ENCODE results near the gene EPHA3. TPM values are rescaled to one million over a fixed set of nuclear protein-coding genes. Genes with fewer than 3 reads are reported as not detected.
A peak's percentile ranks its signal among the peaks of the same experiment; 100 is the strongest.

EPHA3 gene
- total and polyA plus RNA-seq, 2 of the 4 experiments (the other 2 are of a cell fraction), result 0.10 to 0.18 TPM

DNA sequence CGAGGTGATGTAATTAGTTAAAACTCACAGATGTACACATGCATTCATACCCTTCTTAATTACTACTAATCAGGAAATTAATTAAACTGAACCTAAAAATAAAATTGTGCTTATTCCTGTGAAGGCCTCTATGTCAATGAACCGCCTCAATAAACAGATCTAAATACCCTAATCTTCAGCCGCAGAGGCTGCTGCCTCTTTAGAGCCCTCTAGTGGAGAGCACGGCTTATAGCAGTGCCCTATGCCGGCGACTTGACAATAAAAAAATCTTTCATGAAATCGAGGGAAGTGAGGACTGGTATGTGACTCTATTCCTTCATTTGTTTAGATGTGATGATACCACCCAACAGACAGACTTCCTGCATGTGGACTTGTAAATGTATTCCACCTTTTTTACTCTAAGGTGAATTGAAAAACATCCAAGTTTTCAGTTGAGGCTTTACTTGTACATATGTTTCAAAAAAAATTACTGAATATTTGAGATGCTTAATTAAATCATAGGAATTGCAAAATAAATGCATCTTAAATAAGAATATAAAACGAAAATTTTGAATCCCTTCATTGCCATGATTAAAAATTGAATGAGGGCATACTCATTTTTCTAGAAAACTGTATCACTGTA lies 8.3 kb upstream of the EPHA3 start:
- H3K4me1 ChIP-seq (ENCODE audit: control insufficient read depth, insufficient read depth, low read length), result no peaks in the 10 kb centered on the region

More for the DNA sequence above, 8.3 kb upstream of the EPHA3 start:
- Histone ChIP-seq H3K79me1 (ENCODE audit: low read depth in 1 of 2, low read length in 2 of 2) (no peaks in the 10 kb centered on the region), H2AFZ (replicated peaks; ENCODE audit: low read length, poor library complexity) (no peak overlapping the region), H3K23ac (ENCODE audit: low read depth, low read length) (no peak overlapping the region), H4K8ac (ENCODE audit: low read depth in 2 of 2, low read length in 2 of 2) (no peak overlapping the region), H3K36me3 (ENCODE audit: control insufficient read depth, insufficient read depth, low read length) (no peaks in the 10 kb centered on the region), H3K14ac (replicated peaks; ENCODE audit: low read depth, low read length) (no peak overlapping the region), H4K5ac (ENCODE audit: low read depth, low read length) (no peak overlapping the region), H3K27ac (ENCODE audit: insufficient read depth, low read length) (no peak overlapping the region), H2AK5ac (ENCODE audit: low read depth, low read length) (no peak overlapping the region), H3K27me3 (ENCODE audit: control insufficient read depth, insufficient read depth, low read length) (no peaks in the 10 kb centered on the region; the same call in 1 of the 2 replicates), H2BK5ac (ENCODE audit: low read depth, low read length, poor library complexity, severe bottlenecking) (no peak overlapping the region), H2BK120ac (ENCODE audit: low read depth, low read length) (no peak overlapping the region), H3K4me2 (ENCODE audit: low read depth, low read length) (no peak overlapping the region), H3K9ac (ENCODE audit: low read depth, low read length) (no peak overlapping the region), H3K9me3 (ENCODE audit: control insufficient read depth, insufficient read depth, low read length) (no peaks in the 10 kb centered on the region), H3K56ac (ENCODE audit: extremely low read depth, insufficient read depth, low read length) (no peak overlapping the region), H4K91ac (ENCODE audit: insufficient read depth, low read depth, low read length) (no peak overlapping the region), H3K18ac (ENCODE audit: low read depth, low read length) (no peak overlapping the region), H3K4me3 (ENCODE audit: insufficient read depth, low read depth, low read length) (no peak overlapping the region), H2BK20ac (ENCODE audit: low read depth, low read length) (no peak overlapping the region), H2BK15ac (ENCODE audit: low read depth, low read length) (no peak overlapping the region), H4K20me1 (ENCODE audit: insufficient read depth, low read length) (no peaks in the 10 kb centered on the region), H3K9me1 (ENCODE audit: insufficient read depth, low read length) (no peaks in the 10 kb centered on the region), H3K4ac (ENCODE audit: low read depth, low read length) (no peak overlapping the region), H2AK9ac (replicated peaks; ENCODE audit: low read depth, low read length, poor library complexity) (no peak overlapping the region)
- intact Hi-C loops (cut with micrococcal nuclease), result loop anchor here (1.0 to 10.0 kb wide), 5 partner anchors 257 to 897 kb away; no protein-coding TSS in a partner anchor
- ATAC-seq (ENCODE audit: low read depth) (peak; percentile 96), DNase-seq (peak; percentile 56)
- in situ Hi-C loops (cut with MboI; ENCODE audit: low sequenced_read_pairs), result loop anchor here (10.0 kb wide), 1 partner anchor 894 kb away; no protein-coding TSS in a partner anchor
- no TSS peak for BruUV-seq (replicated peaks)
- TF ChIP-seq, protein P1, sequence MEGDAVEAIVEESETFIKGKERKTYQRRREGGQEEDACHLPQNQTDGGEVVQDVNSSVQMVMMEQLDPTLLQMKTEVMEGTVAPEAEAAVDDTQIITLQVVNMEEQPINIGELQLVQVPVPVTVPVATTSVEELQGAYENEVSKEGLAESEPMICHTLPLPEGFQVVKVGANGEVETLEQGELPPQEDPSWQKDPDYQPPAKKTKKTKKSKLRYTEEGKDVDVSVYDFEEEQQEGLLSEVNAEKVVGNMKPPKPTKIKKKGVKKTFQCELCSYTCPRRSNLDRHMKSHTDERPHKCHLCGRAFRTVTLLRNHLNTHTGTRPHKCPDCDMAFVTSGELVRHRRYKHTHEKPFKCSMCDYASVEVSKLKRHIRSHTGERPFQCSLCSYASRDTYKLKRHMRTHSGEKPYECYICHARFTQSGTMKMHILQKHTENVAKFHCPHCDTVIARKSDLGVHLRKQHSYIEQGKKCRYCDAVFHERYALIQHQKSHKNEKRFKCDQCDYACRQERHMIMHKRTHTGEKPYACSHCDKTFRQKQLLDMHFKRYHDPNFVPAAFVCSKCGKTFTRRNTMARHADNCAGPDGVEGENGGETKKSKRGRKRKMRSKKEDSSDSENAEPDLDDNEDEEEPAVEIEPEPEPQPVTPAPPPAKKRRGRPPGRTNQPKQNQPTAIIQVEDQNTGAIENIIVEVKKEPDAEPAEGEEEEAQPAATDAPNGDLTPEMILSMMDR (conservative IDR thresholded peaks at IDR 0.05; ENCODE audit: low read depth, low read length), result peak; percentile 90
- TF ChIP-seq CEBPB (IDR thresholded peaks at IDR 0.05; ENCODE audit: low read depth, low read length) (no peak), SMC3 (IDR thresholded peaks at IDR 0.05; ENCODE audit: low read depth, low read length) (peak; percentile 86), POLR2A (IDR thresholded peaks at IDR 0.05; ENCODE audit: low read depth, low read length) (no peak; the same call in 1 of the 2 replicates), BHLHE40 (IDR thresholded peaks at IDR 0.05; ENCODE audit: low read depth, low read length) (no peak), RAD21 (IDR thresholded peaks at IDR 0.05; ENCODE audit: low read length) (peak; percentile 86), MAZ (IDR thresholded peaks at IDR 0.05; ENCODE audit: borderline replicate concordance, low read depth, low read length) (no peak), RCOR1 (IDR thresholded peaks at IDR 0.05; ENCODE audit: insufficient replicate concordance, low read length) (no peak), MAFK (IDR thresholded peaks at IDR 0.05; ENCODE audit: low read depth, low read length) (no peak), NFE2L2 (IDR thresholded peaks at IDR 0.05; ENCODE audit: low read depth, low read length) (no peak), RFX5 (IDR thresholded peaks at IDR 0.05; ENCODE audit: low read depth, low read length) (no peak), FOS (IDR thresholded peaks at IDR 0.05; ENCODE audit: low read depth, low read length) (no peak), CHD1 (IDR thresholded peaks at IDR 0.05; ENCODE audit: low read depth, low read length) (no peak)
- TF ChIP-seq, protein P2, sequence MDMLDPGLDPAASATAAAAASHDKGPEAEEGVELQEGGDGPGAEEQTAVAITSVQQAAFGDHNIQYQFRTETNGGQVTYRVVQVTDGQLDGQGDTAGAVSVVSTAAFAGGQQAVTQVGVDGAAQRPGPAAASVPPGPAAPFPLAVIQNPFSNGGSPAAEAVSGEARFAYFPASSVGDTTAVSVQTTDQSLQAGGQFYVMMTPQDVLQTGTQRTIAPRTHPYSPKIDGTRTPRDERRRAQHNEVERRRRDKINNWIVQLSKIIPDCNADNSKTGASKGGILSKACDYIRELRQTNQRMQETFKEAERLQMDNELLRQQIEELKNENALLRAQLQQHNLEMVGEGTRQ (IDR thresholded peaks at IDR 0.05; ENCODE audit: low read depth, low read length), result no peak
- TF ChIP-seq, protein P3, sequence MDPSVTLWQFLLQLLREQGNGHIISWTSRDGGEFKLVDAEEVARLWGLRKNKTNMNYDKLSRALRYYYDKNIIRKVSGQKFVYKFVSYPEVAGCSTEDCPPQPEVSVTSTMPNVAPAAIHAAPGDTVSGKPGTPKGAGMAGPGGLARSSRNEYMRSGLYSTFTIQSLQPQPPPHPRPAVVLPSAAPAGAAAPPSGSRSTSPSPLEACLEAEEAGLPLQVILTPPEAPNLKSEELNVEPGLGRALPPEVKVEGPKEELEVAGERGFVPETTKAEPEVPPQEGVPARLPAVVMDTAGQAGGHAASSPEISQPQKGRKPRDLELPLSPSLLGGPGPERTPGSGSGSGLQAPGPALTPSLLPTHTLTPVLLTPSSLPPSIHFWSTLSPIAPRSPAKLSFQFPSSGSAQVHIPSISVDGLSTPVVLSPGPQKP (IDR thresholded peaks at IDR 0.05; ENCODE audit: borderline replicate concordance, low read depth, low read length), result no peak
- ChIA-PET POLR2A (ENCODE audit: unreplicated experiment) (no interaction called here), CTCF (interaction anchor here (0.7 kb wide), 1 partner anchor 665 kb away, joined by 3 read pairs; no protein-coding TSS in a partner anchor)
- dilution Hi-C loops (cut with HindIII; ENCODE audit: low sequenced_read_pairs, unreplicated experiment), result no loop called here
- WGBS, 2 experiments (ENCODE audit: extremely low coverage in 2 of 2, insufficient read length in 1 of 2), result no CpG with 5 or more reads among the region's 8 CpGs
